HepG2 (cell line): ENCODE measurements around the gene FCER1G. TPM values are rescaled to one million over a fixed set of nuclear protein-coding genes. Genes with fewer than 3 reads are reported as not detected.

ENCODE experiments used
- ATAC-seq: fragments of 200-7000 bp; cut with Tn5 transposase; 3 replicates; pipeline ENCODE4 v1.9.1; 2020; ENCODE audit warnings: mild to moderate bottlenecking, moderate library complexity
- BruUV-seq: library from RNA; stranded (reverse); fragments of 400-500 nt; replicated peaks from 2 replicates; lab custom pipeline; 2021; lab: Mats Ljungman, UMichigan
- CTCF ChIA-PET: fragments of 300-600 bp; formaldehyde crosslinking; extraction: SDS; loops from one replicate; lab custom pipeline; 2021; ENCODE audit warnings: low total read pairs, inconsistent platforms, low intra/inter-chr PET ratio; lab: Yijun Ruan, JAX
- POLR2A ChIA-PET: fragments of 350-600 bp; sonication (Branson Sonifier 250); formaldehyde crosslinking; loops from one replicate; lab custom pipeline; 2020; ENCODE audit warnings: antibody characterized with exemption, inconsistent platforms; lab: Yijun Ruan, JAX
- DNase-seq: peaks from one replicate; pipeline ENCODE4 v3.0.0-alpha.2; 2015; ENCODE audit warnings: low spot score
- FAIRE-seq: peaks from 3 replicates; lab custom pipeline; 2011; peaks lifted over from hg19 to GRCh38; lab: Jason Lieb, UNC
- H2AFZ ChIP-seq: one replicate; pipeline ENCODE4 v1.6.1; 2011; ENCODE audit warnings: low read length, inconsistent platforms
- H3K27ac ChIP-seq: fragments of 300-600 bp; 3 replicates; pipeline ENCODE4 v1.8.0; 2011; ENCODE audit warnings: mixed run types, mild to moderate bottlenecking, mixed read lengths, low read length, inconsistent platforms; ENCODE audit not compliant: insufficient read depth; ENCODE audit errors: extremely low read length
- H3K27me3 ChIP-seq, 2 experiments: fragments of 200-600 bp in 1 of 2; 2 replicates in 1 of 2; 3 replicates in 1 of 2; pipeline versions ENCODE4 v1.6.0 to v1.8.0; 2011; ENCODE audit warnings: low read length in 2 of 2, mild to moderate bottlenecking in 2 of 2, moderate library complexity in 2 of 2, inconsistent platforms in 1 of 2; ENCODE audit not compliant: insufficient read depth in 2 of 2, control insufficient read depth in 1 of 2
- H3K36me3 ChIP-seq, 2 experiments: fragments of 200-600 bp in 1 of 2; replicated peaks in 1 of 2; 2 replicates in 1 of 2; 3 replicates in 1 of 2; pipeline versions ENCODE4 v1.5.1 to v1.8.0; 2011; ENCODE audit warnings: low read length in 2 of 2, inconsistent platforms in 1 of 2; ENCODE audit not compliant: insufficient read depth in 2 of 2, control insufficient read depth in 1 of 2
- H3K4me1 ChIP-seq: 2 replicates; pipeline ENCODE4 v1.5.1; 2012; ENCODE audit warnings: low read length, inconsistent platforms; ENCODE audit not compliant: insufficient read depth
- H3K4me2 ChIP-seq: 2 replicates; pipeline ENCODE4 v1.6.0; 2011; ENCODE audit warnings: low read depth, low read length, inconsistent platforms
- H3K4me3 ChIP-seq, 3 experiments: fragments of 200-600 bp in 1 of 3; sonication (generic), shearing (Covaris generic) in 1 of 3; replicated peaks in 1 of 3; 2 replicates each; pipeline ENCODE4 v1.5.1; 2011 to 2016; ENCODE audit warnings: low read length in 3 of 3, inconsistent platforms in 2 of 3, low read depth in 2 of 3, mild to moderate bottlenecking in 2 of 3, control low read depth in 1 of 3, mixed read lengths in 1 of 3; ENCODE audit not compliant: insufficient read depth in 1 of 3
- H3K79me2 ChIP-seq: one replicate; pipeline ENCODE4 v1.6.1; 2011; ENCODE audit warnings: low read length, inconsistent platforms; ENCODE audit not compliant: insufficient read depth
- H3K9ac ChIP-seq: 2 replicates; pipeline ENCODE4 v1.6.0; 2011; ENCODE audit warnings: mild to moderate bottlenecking, low read depth, low read length, inconsistent platforms; ENCODE audit not compliant: insufficient read depth
- H3K9me3 ChIP-seq: 2 replicates; pipeline ENCODE4 v1.5.1; 2012; ENCODE audit warnings: mild to moderate bottlenecking, low read length
- H4K20me1 ChIP-seq: 2 replicates; pipeline ENCODE4 v1.6.0; 2011; ENCODE audit warnings: inconsistent platforms, mild to moderate bottlenecking, low read length, moderate library complexity; ENCODE audit not compliant: insufficient read depth
- ASH2L ChIP-seq: fragments of 300-600, 200-600 bp; sonication (generic); IDR thresholded peaks from 2 replicates; pipeline ENCODE4 v1.7.0; 2017; ENCODE audit warnings: low read depth, mild to moderate bottlenecking, moderate library complexity, mixed read lengths, low read length; ENCODE audit not compliant: insufficient read length
- BRCA1 ChIP-seq: sonication (generic); formaldehyde crosslinking; IDR thresholded peaks from 2 replicates; pipeline ENCODE4 v1.4.0; 2020; ENCODE audit warnings: missing genetic modification reagents
- DMAP1 ChIP-seq: IDR thresholded peaks from 2 replicates; pipeline ENCODE4 v1.6.1; 2016
- HNRNPLL ChIP-seq: fragments of 200-400 bp; formaldehyde crosslinking; IDR thresholded peaks from 2 replicates; pipeline ENCODE4 v1.6.1; 2017; ENCODE audit warnings: mild to moderate bottlenecking, low read depth, low read length; ENCODE audit not compliant: poor library complexity, severe bottlenecking
- MTF2 ChIP-seq: sonication (generic); formaldehyde crosslinking; IDR thresholded peaks from 2 replicates; pipeline ENCODE4 v1.5.0; 2020; ENCODE audit warnings: missing genetic modification reagents, borderline replicate concordance
- NFYB ChIP-seq: sonication (generic); formaldehyde crosslinking; IDR thresholded peaks from 2 replicates; pipeline ENCODE4 v1.4.0; 2020; ENCODE audit warnings: missing genetic modification reagents
- NFYC ChIP-seq: IDR thresholded peaks from 2 replicates; pipeline ENCODE4 v1.6.1; 2016; ENCODE audit warnings: missing genetic modification reagents, missing compliant biosample characterization
- SP2 ChIP-seq: sonication (generic); formaldehyde crosslinking; IDR thresholded peaks from 2 replicates; pipeline ENCODE4 v1.5.1; 2020; ENCODE audit warnings: mild to moderate bottlenecking, missing genetic modification reagents
- SRF ChIP-seq: IDR thresholded peaks from 2 replicates; pipeline ENCODE4 v1.6.1; 2011; ENCODE audit warnings: mild to moderate bottlenecking, low read depth, low read length, moderate library complexity
- ZMYM4 ChIP-seq: sonication (generic); formaldehyde crosslinking; IDR thresholded peaks from 2 replicates; pipeline ENCODE4 v1.8.1; 2023; ENCODE audit warnings: mild to moderate bottlenecking, missing genetic modification reagents
- WGBS: methylation state at CpG from one replicate; pipeline ENCODE4 v1.1.6; 2017; ENCODE audit warnings: low lambda C conversion rate; 5-methylcytosine and 5-hydroxymethylcytosine counted together
- in situ Hi-C: cut with HindIII; loops from 2 replicates; pipeline ENCODE4 v1.10.0; 2017; ENCODE audit warnings: low pct_unique_long_range_greater_than_20kb; ENCODE audit not compliant: extremely low pct_ligation_motif_present
- intact Hi-C: fragments of 100-400 bp; cut with micrococcal nuclease; formaldehyde crosslinking; loops from one replicate; pipeline ENCODE4 v1.10.0; 2022; ENCODE audit not compliant: unreplicated experiment
- polyA plus RNA-seq, 8 experiments: library from polyadenylated mRNA; depleted of rRNA in 3 of 8; stranded (reverse) in 7 of 8; unstranded in 1 of 8; fragments of >200 nt; fragmentation: Illumina TruSeq in 4 of 8; extraction: Trizol in 4 of 8; gene quantifications; 2 replicates each; pipeline versions ENCODE4 v1.2.1 to v1.2.3, GENCODE V29; 2011 to 2016; ENCODE audit warnings: low read depth in 4 of 8, missing spikeins in 1 of 8, mixed read lengths in 1 of 8; ENCODE audit not compliant: insufficient read depth in 1 of 8
- total RNA-seq, 5 experiments: library from RNA; depleted of rRNA; stranded (reverse); fragments of >200 nt; fragmentation: Illumina TruSeq; extraction: Trizol; gene quantifications; 2 replicates each; pipeline ENCODE4 v1.2.3, GENCODE V29; 2016; ENCODE audit warnings: low read depth in 1 of 5
- TF ChIP-seq, protein P1 (sequence below): sonication (generic); formaldehyde crosslinking; IDR thresholded peaks from 2 replicates; pipeline ENCODE4 v1.5.1; 2020; ENCODE audit warnings: mild to moderate bottlenecking, missing genetic modification reagents, moderate library complexity
- TF ChIP-seq, protein P2 (sequence below): sonication (generic); formaldehyde crosslinking; IDR thresholded peaks from 2 replicates; pipeline ENCODE4 v1.5.0; 2020; ENCODE audit warnings: mild to moderate bottlenecking, missing genetic modification reagents, borderline replicate concordance
- TF ChIP-seq, protein P3 (sequence below): IDR thresholded peaks from 2 replicates; pipeline ENCODE4 v1.6.1; 2016; ENCODE audit warnings: control low read depth

FCER1G gene
- total and polyA plus RNA-seq, 2 of the 13 experiments (the other 11 are each of a cell fraction or from before 2014, with no cell fraction given): 1.3 to 6.4 TPM

DNA sequence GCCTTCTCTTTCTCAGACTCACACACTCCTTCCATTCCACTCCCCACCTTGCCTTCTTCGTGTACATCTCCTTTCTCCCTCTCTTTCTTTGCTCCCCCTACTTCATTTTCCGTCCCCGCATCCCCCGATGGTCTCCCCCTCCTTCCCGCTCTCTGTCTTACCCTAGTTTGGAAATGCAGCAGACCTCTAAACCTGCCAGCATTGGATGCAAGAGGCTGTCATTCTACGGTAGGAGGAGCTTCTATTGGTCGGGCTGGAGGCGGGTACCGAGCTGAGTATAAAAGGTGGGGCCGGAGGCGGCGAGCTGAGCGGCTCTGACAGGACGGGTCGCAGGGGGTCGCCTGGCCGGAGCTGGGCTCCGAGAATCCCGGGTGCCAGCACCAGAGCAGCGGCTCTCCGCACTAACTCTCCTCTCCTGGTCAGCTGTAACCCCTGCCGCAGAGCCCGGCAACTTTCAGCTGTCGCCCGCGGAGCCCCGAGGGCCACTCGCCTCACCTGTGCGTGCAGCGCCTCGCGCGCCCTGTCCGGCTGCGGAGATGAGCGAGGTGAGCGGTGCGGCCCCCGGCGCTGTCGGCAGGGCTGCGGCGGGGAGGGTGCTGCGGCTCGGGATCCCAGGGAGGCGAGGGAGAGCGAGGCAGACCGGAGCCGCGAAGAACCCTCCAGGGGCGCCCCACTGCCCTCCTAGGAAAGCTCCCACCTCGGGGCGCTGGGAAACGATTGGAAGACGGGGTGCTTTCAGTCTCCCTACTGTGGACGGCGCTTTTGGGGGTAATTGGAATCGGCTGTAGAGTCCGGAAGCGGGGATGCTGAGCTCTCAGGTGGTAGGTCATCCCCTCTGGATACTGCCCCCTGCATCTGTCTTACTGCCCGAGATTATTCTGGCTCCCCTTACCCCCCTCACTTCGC lies 43.6 kb downstream of the FCER1G start, which contains the start of gene PCP4L1:
Gene PCP4L1 (plus strand): TSS at position 307 of the 906 bp plus-strand sequence. CDS start 230 bp downstream, at position 537.
- peak within 1 kb of the TSS in 2 of 3 experiments; percentile 23 to 44; a peak in 2 of 6 replicates for H3K4me3 ChIP-seq
- intact Hi-C loops: no loop called here
- no peak within 1 kb of the TSS for H2AFZ ChIP-seq
- no peaks in the 10 kb centered on the region for H3K79me2 ChIP-seq
- no peaks in the 10 kb centered on the region for H3K36me3 ChIP-seq
- FAIRE-seq (no peak), DNase-seq (no peak), ATAC-seq (peak; percentile 78)
- H4K20me1 ChIP-seq: no peaks in the 10 kb centered on the region
- in situ Hi-C loops: no loop called here
- no peak within 1 kb of the TSS for H3K9ac ChIP-seq
- peaks cover 11% of the 10 kb centered on the region for H3K9me3 ChIP-seq
- no TSS peak for BruUV-seq
- 63% methylated on average over 47 of the region's 62 CpGs for WGBS
- CTCF ChIA-PET: no interaction called here
- H3K4me2 ChIP-seq: peak within 1 kb of the TSS; percentile 55
- POLR2A ChIA-PET: interaction anchor here (0.7 kb wide), 1 partner anchor 57 kb away, joined by 7 read pairs; the partner anchor contains the start of gene NDUFS2
- peaks cover 0 to 16% of the 10 kb centered on the region in 2 experiments; a peak in 3 of 5 replicates for H3K27me3 ChIP-seq
- no peak within 1 kb of the TSS for H3K27ac ChIP-seq
- peaks cover 51% of the 10 kb centered on the region for H3K4me1 ChIP-seq
- peak; percentile 30 for TF ChIP-seq HNRNPLL
- TF ChIP-seq, protein P1, sequence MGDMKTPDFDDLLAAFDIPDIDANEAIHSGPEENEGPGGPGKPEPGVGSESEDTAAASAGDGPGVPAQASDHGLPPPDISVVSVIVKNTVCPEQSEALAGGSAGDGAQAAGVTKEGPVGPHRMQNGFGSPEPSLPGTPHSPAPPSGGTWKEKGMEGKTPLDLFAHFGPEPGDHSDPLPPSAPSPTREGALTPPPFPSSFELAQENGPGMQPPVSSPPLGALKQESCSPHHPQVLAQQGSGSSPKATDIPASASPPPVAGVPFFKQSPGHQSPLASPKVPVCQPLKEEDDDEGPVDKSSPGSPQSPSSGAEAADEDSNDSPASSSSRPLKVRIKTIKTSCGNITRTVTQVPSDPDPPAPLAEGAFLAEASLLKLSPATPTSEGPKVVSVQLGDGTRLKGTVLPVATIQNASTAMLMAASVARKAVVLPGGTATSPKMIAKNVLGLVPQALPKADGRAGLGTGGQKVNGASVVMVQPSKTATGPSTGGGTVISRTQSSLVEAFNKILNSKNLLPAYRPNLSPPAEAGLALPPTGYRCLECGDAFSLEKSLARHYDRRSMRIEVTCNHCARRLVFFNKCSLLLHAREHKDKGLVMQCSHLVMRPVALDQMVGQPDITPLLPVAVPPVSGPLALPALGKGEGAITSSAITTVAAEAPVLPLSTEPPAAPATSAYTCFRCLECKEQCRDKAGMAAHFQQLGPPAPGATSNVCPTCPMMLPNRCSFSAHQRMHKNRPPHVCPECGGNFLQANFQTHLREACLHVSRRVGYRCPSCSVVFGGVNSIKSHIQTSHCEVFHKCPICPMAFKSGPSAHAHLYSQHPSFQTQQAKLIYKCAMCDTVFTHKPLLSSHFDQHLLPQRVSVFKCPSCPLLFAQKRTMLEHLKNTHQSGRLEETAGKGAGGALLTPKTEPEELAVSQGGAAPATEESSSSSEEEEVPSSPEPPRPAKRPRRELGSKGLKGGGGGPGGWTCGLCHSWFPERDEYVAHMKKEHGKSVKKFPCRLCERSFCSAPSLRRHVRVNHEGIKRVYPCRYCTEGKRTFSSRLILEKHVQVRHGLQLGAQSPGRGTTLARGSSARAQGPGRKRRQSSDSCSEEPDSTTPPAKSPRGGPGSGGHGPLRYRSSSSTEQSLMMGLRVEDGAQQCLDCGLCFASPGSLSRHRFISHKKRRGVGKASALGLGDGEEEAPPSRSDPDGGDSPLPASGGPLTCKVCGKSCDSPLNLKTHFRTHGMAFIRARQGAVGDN: peak; percentile 41; the same call in 1 of the 2 replicates
- TF ChIP-seq ZMYM4 (CRISPR knock-in tag): 0 out of 2 replicates have a peak, but pooled peaks have one; percentile 15
- no peak for TF ChIP-seq DMAP1 (CRISPR knock-in tag)
- TF ChIP-seq, protein P2, sequence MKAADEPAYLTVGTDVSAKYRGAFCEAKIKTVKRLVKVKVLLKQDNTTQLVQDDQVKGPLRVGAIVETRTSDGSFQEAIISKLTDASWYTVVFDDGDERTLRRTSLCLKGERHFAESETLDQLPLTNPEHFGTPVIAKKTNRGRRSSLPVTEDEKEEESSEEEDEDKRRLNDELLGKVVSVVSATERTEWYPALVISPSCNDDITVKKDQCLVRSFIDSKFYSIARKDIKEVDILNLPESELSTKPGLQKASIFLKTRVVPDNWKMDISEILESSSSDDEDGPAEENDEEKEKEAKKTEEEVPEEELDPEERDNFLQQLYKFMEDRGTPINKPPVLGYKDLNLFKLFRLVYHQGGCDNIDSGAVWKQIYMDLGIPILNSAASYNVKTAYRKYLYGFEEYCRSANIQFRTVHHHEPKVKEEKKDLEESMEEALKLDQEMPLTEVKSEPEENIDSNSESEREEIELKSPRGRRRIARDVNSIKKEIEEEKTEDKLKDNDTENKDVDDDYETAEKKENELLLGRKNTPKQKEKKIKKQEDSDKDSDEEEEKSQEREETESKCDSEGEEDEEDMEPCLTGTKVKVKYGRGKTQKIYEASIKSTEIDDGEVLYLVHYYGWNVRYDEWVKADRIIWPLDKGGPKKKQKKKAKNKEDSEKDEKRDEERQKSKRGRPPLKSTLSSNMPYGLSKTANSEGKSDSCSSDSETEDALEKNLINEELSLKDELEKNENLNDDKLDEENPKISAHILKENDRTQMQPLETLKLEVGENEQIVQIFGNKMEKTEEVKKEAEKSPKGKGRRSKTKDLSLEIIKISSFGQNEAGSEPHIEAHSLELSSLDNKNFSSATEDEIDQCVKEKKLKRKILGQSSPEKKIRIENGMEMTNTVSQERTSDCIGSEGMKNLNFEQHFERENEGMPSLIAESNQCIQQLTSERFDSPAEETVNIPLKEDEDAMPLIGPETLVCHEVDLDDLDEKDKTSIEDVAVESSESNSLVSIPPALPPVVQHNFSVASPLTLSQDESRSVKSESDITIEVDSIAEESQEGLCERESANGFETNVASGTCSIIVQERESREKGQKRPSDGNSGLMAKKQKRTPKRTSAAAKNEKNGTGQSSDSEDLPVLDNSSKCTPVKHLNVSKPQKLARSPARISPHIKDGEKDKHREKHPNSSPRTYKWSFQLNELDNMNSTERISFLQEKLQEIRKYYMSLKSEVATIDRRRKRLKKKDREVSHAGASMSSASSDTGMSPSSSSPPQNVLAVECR (CRISPR knock-in tag): peak; percentile 19; the same call in 1 of the 2 replicates
- TF ChIP-seq BRCA1 (CRISPR knock-in tag): no peak
- TF ChIP-seq ASH2L: no peak
- TF ChIP-seq SP2: peak; percentile 61; the same call in 1 of the 2 replicates
- TF ChIP-seq, protein P3, sequence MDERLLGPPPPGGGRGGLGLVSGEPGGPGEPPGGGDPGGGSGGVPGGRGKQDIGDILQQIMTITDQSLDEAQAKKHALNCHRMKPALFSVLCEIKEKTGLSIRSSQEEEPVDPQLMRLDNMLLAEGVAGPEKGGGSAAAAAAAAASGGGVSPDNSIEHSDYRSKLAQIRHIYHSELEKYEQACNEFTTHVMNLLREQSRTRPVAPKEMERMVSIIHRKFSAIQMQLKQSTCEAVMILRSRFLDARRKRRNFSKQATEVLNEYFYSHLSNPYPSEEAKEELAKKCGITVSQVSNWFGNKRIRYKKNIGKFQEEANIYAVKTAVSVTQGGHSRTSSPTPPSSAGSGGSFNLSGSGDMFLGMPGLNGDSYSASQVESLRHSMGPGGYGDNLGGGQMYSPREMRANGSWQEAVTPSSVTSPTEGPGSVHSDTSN: peak; percentile 78
- peak; percentile 60; the same call in 1 of the 2 replicates for TF ChIP-seq SRF
- peak; percentile 66 for TF ChIP-seq NFYB (CRISPR knock-in tag)
- 0 out of 2 replicates have a peak, but pooled peaks have one; percentile 18 for TF ChIP-seq MTF2 (CRISPR knock-in tag)
- TF ChIP-seq NFYC: peak; percentile 72
